Loucy (cell line): ENCODE measurements around the gene CDX2.

Source experiments
- CTCF ChIP-seq: fragments of 200-600 bp; sonication (generic); conservative IDR thresholded peaks from 2 replicates; pipeline ENCODE4 v1.5.1; 2014; ENCODE audit warnings: mild to moderate bottlenecking, antibody characterized with exemption, low read length
- EZH2phosphoT487 ChIP-seq: fragments of 200-600 bp; IDR thresholded peaks from 2 replicates; pipeline ENCODE4 v1.6.1; 2018; ENCODE audit warnings: antibody characterized with exemption, mild to moderate bottlenecking, moderate library complexity, borderline replicate concordance

GRCh38 chr13:27929868-27930267 is 39.2 kb downstream of the CDX2 start:
- TF ChIP-seq CTCF = no peak
- no peak for TF ChIP-seq EZH2phosphoT487
